GM12878 (cell line): ENCODE results near the gene HMGCL. TPM values are rescaled to one million over a fixed set of nuclear protein-coding genes. Genes with fewer than 3 reads are reported as not detected.

ENCODE experiments used
- ATAC-seq: fragments of 200-7000 bp; cut with Tn5 transposase; 3 replicates; pipeline ENCODE4 v1.9.1; 2020; ENCODE audit warnings: mild to moderate bottlenecking, moderate library complexity
- BruUV-seq: library from RNA; stranded (reverse); fragments of 400-500 nt; replicated peaks from 2 replicates; lab custom pipeline; 2021; lab: Mats Ljungman, UMichigan
- CTCF ChIA-PET: fragments of 300-600 bp; sonication (Branson Sonifier 250); formaldehyde crosslinking; extraction: SDS; loops from one replicate; lab custom pipeline; 2021; ENCODE audit warnings: inconsistent platforms; lab: Yijun Ruan, JAX
- POLR2A ChIA-PET: fragments of 350-600 bp; formaldehyde crosslinking; extraction: SDS; loops from one replicate; lab custom pipeline; 2021; ENCODE audit warnings: inconsistent platforms; lab: Charles Lee
- RAD21 ChIA-PET: fragments of 300-600 bp; sonication (Branson Sonifier 250); formaldehyde crosslinking; loops from one replicate; lab custom pipeline; 2023; ENCODE audit warnings: antibody characterized with exemption; ENCODE audit not compliant: unreplicated experiment; lab: Charles Lee
- SMC1A ChIA-PET: fragments of 300-600 bp; sonication (Branson Sonifier 250); formaldehyde crosslinking; loops from one replicate; lab custom pipeline; 2023; ENCODE audit not compliant: unreplicated experiment, uncharacterized antibody; lab: Charles Lee
- DNase-seq: peaks from one replicate; pipeline ENCODE4 v3.0.0-alpha.2; 2011; ENCODE audit warnings: low read depth, low spot score
- FAIRE-seq: peaks from 3 replicates; lab custom pipeline; 2011; peaks lifted over from hg19 to GRCh38; lab: Jason Lieb, UNC
- H2AFZ ChIP-seq: 2 replicates; pipeline ENCODE4 v1.6.0; 2011; ENCODE audit warnings: low read depth, low read length, control low read depth; ENCODE audit not compliant: control insufficient read depth
- H3K27ac ChIP-seq: 2 replicates; pipeline ENCODE4 v1.5.1; 2011; ENCODE audit warnings: control low read depth; ENCODE audit not compliant: control insufficient read depth, insufficient read depth
- H3K27me3 ChIP-seq, 2 experiments: replicated peaks in 1 of 2; 2 replicates each; pipeline versions ENCODE4 v1.6.0 to v1.6.1; 2011; ENCODE audit warnings: low read length in 1 of 2; ENCODE audit not compliant: control insufficient read depth in 2 of 2, insufficient read depth in 2 of 2
- H3K36me3 ChIP-seq, 2 experiments: 2 replicates each; pipeline ENCODE4 v1.5.1; 2011; ENCODE audit warnings: low read length in 1 of 2; ENCODE audit not compliant: control insufficient read depth in 2 of 2, insufficient read depth in 2 of 2
- H3K4me1 ChIP-seq: 2 replicates; pipeline ENCODE4 v1.6.1; 2011; ENCODE audit warnings: mild to moderate bottlenecking, low read length, moderate library complexity, mixed read lengths; ENCODE audit not compliant: control insufficient read depth, insufficient read depth
- H3K4me2 ChIP-seq: 2 replicates; pipeline ENCODE4 v1.6.0; 2011; ENCODE audit warnings: control low read depth; ENCODE audit not compliant: control insufficient read depth, insufficient read depth
- H3K4me3 ChIP-seq: fragments of 200-600 bp; sonication (generic); 2 replicates; pipeline ENCODE4 v1.5.1; 2016
- H3K79me2 ChIP-seq: 2 replicates; pipeline ENCODE4 v1.6.0; 2011; ENCODE audit warnings: low read length; ENCODE audit not compliant: control insufficient read depth, insufficient read depth
- H3K9ac ChIP-seq: 2 replicates; pipeline ENCODE4 v1.8.0; 2011; ENCODE audit warnings: low read length, control low read depth, mixed read lengths; ENCODE audit not compliant: control insufficient read depth, insufficient read depth
- H3K9me3 ChIP-seq: replicated peaks from 3 replicates; pipeline ENCODE4 v1.5.1; 2011; ENCODE audit warnings: mild to moderate bottlenecking, low read length; ENCODE audit not compliant: control insufficient read depth, insufficient read depth
- H4K20me1 ChIP-seq: 2 replicates; pipeline ENCODE4 v1.6.0; 2011; ENCODE audit not compliant: control insufficient read depth, insufficient read depth
- EZH2 ChIP-seq: IDR thresholded peaks from 2 replicates; pipeline ENCODE4 v1.6.1; 2012; ENCODE audit warnings: low read depth, mild to moderate bottlenecking, control low read depth, inconsistent platforms, low read length, borderline replicate concordance; ENCODE audit not compliant: control insufficient read depth
- POLR2A ChIP-seq: IDR thresholded peaks from 2 replicates; pipeline ENCODE4 v1.6.1; 2011; ENCODE audit warnings: low read depth, mild to moderate bottlenecking, low read length
- WGBS: methylation state at CpG from one replicate; pipeline ENCODE4 v1.1.6; 2016; ENCODE audit warnings: low lambda C conversion rate; ENCODE audit not compliant: insufficient replicate concordance, insufficient coverage; ENCODE audit errors: missing lambda C conversion rate; 5-methylcytosine and 5-hydroxymethylcytosine counted together
- in situ Hi-C: fragments of 300-500 bp; cut with MboI; formaldehyde crosslinking; loops from 9 replicates; pipeline ENCODE4 v1.14.3; 2018; ENCODE audit warnings: mixed read lengths
- intact Hi-C: fragments of 100-400 bp; cut with micrococcal nuclease; formaldehyde crosslinking; loops from one replicate; pipeline ENCODE4 v1.14.2; 2022; ENCODE audit not compliant: unreplicated experiment
- polyA plus RNA-seq, 11 experiments: library from polyadenylated mRNA; depleted of rRNA in 4 of 11; unstranded in 6 of 11; stranded (reverse) in 5 of 11; fragments of >200 nt; fragmentation: Nextera tagmentation in 4 of 11; fragmentation: Illumina TruSeq in 1 of 11; extraction: Ambion mirVana in 4 of 11; extraction: Trizol in 1 of 11; gene quantifications; 1 replicate in 1 of 11; 2 replicates in 10 of 11; pipeline versions ENCODE4 v1.2.1 to v1.2.3, GENCODE V29; 2011 to 2016; ENCODE audit warnings: inconsistent platforms in 2 of 11, missing spikeins in 2 of 11, low read depth in 1 of 11
- total RNA-seq, 4 experiments: library from RNA; depleted of rRNA in 3 of 4; stranded (reverse); fragments of >200 nt in 3 of 4; fragmentation: Illumina TruSeq in 1 of 4; extraction: Trizol in 1 of 4; gene quantifications; 2 replicates each; pipeline versions ENCODE4 v1.2.1 to v1.2.3, GENCODE V29; 2013 to 2021

The HMGCL gene
- total and polyA plus RNA-seq, 10 of the 15 experiments (the other 5 are each of a cell fraction or from before 2014, with no cell fraction given), result 29.4 to 127 (median 36.4) TPM

DNA sequence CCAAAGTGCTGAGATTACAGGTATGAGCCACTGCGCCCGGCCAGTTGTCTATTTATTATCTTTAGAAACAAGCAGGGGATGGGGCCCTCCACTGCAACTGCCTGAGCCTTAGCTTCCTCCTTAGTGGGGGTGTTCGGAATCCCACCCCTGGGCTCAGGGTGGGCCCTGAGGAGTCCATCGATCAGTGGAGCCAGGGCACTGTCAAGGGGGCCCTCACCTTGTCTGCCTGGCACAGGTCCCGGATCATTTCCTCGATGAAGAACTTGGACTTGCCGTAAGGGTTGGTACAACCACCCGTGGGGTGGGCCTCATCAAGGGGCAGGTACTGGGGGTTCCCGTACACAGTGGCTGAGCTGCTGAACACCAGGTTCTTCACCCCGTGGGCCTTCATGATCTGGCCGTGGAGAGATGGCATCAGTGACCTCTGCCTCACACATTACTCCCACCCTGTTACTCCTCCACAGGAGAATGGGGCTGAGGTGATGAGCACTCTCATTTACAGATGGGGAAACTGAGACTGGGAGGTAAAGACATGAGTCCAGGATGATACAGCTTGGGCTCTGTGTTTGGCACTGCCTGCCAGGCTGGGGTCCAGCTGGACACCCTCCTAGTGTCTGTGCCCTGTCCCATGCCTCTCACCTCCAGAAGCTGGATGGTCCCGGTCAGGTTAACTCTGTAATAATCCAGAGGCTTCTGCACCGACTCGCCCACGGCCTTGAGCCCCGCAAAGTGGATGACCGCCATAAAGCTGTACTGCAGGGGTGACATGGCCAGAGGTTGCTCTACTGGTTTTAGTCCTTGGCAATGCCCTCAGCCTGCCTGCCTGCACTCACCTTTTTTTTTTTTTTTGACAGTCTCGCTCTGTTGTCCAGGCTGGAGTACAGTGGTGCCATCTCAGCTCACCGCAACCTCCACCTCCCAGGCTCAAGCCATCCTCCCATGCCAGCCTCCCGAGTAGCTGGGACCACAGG, 27.5 kb downstream of the HMGCL start:
- H3K9ac ChIP-seq, result no peak overlapping the region
- no peak for ATAC-seq
- TF ChIP-seq EZH2 (no peak), POLR2A (0 out of 2 replicates have a peak, but pooled peaks have one; percentile 16)
- TF ChIP-seq, all 136 proteins: peak for 1
- DNase-seq, result no peak
- FAIRE-seq, result no peak
- Histone ChIP-seq H3K4me2 (no peak overlapping the region), H3K4me3 (no peak overlapping the region), H3K36me3 (peaks cover 4 to 16% of the 10 kb centered on the region in 2 experiments; a peak in 3 of 4 replicates), H3K27ac (no peak overlapping the region), H3K79me2 (peaks cover 13% of the 10 kb centered on the region), H3K9me3 (no peaks in the 10 kb centered on the region), H3K27me3 (no peaks in the 10 kb centered on the region), H2AFZ (no peak overlapping the region), H3K4me1 (peaks cover 9% of the 10 kb centered on the region), H4K20me1 (no peaks in the 10 kb centered on the region)
- no TSS peak for BruUV-seq
- intact Hi-C loops, result no loop called here
- in situ Hi-C loops, result loop anchor here (25.0 kb wide), 1 partner anchor 1440 kb away; the partner anchor contains the start of genes RSRP1 and SYF2
- POLR2A ChIA-PET, result interaction anchor here (1.0 kb wide), 1 partner anchor 11 kb away, joined by 4 read pairs; no protein-coding TSS in a partner anchor
- RAD21 ChIA-PET, result interaction anchor here (0.5 kb wide), 1 partner anchor 127 kb away, joined by 3 read pairs; no protein-coding TSS in a partner anchor
- 91% methylated on average over 18 of the region's 20 CpGs for WGBS
- SMC1A ChIA-PET, result no interaction called here
- CTCF ChIA-PET, result interaction anchor here (0.6 to 2.2 kb wide), 6 partner anchors 8 to 112 kb away, joined by 3 to 12 read pairs (median 4); no protein-coding TSS in a partner anchor
